Colonic mucosa (tissue), 4 donors: ENCODE measurements around the gene BICRA. TPM values are rescaled to one million over a fixed set of nuclear protein-coding genes. Genes with fewer than 3 reads are reported as not detected.
A peak's percentile ranks its signal among the peaks of the same experiment; 100 is the strongest.

ENCODE experiments used
- DNase-seq: peaks from one replicate; pipeline ENCODE4 v3.0.0-alpha.2; 2020
- H3K27ac ChIP-seq: fragments of 200-600 bp; one replicate; pipeline ENCODE4 v1.8.0; 2021
- H3K27me3 ChIP-seq: fragments of 200-600 bp; one replicate; pipeline ENCODE4 v1.8.0; 2021
- H3K36me3 ChIP-seq: fragments of 200-600 bp; one replicate; pipeline ENCODE4 v1.8.0; 2021
- H3K4me1 ChIP-seq: fragments of 200-600 bp; one replicate; pipeline ENCODE4 v1.8.0; 2021; ENCODE audit warnings: mild to moderate bottlenecking
- H3K4me3 ChIP-seq: fragments of 200-600 bp; one replicate; pipeline ENCODE4 v1.8.0; 2021
- H3K9ac ChIP-seq, 2 donors: one replicate each; pipeline ENCODE4 v1.7.0; 2013; ENCODE audit warnings: control low read depth in 2 of 2, low read depth in 2 of 2, low read length in 2 of 2
- H3K9me3 ChIP-seq: fragments of 200-600 bp; one replicate; pipeline ENCODE4 v1.8.0; 2021
- intact Hi-C: fragments of 100-400 bp; cut with DNase I; formaldehyde crosslinking; loops from one replicate; pipeline ENCODE4 v1.14.1; 2022
- total RNA-seq, 2 donors: library from RNA; stranded (reverse); fragmentation: NEBNext Ultra II Directional in 1 of 2; extraction: Animal tissue kit (Norgen Biotek cat#: 25700) in 1 of 2; gene quantifications; one replicate each; pipeline ENCODE4 v1.2.1, GENCODE V29; 2021
- TF ChIP-seq, protein P1 (sequence below): fragments of 200-600 bp; IDR thresholded peaks from one replicate; pipeline ENCODE4 v1.8.0; 2022; ENCODE audit warnings: antibody characterized with exemption, mild to moderate bottlenecking
- donor health status: healthy.
- donor health status: DM: no; HTN: no; CAD: no.
- donor health status: DM: no; HTN: no; CAD: no.

The BICRA gene
- total RNA-seq, 2 donors from 2014 or later, result 11.7 to 13.4 TPM

DNA sequence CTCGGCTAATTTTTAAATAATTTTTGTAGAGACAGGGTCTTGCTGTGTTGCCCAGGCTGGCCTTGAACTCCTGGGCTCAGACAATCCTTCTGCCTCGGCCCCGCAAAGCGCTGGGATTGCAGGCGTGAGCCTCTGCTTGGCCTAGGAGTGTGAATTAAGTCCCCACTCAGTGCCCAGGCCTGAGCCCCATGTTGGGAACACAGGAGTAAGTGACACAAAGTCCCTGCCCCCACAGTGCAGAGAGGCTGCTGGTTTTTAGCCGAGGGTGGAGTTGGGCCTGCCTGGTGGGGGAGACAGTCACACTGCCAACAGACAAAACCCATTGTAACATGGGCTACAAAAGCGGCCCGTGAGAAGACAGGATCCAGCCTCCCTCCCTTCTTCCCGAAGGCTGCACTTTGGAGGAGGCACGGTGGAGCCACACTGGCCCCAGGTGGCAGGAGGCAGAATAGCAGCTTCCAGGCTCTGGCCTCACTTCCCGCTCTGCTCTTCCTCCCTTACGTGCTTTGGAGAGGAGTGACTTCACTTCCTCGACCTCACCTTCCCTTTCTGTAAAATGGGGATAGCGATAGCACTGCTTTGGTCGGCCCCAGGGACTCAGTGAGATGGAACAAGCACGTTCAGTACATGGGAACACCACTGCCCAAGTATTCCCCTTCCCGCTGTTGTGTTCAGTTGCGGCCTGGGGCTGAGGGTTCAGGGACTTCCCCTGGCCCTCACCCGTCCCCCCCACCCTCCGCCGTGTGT, 89.1 kb downstream of the BICRA start:
- no peak overlapping the region for H3K9ac ChIP-seq
- peaks cover 8% of the 10 kb centered on the region for H3K36me3 ChIP-seq

DNA sequence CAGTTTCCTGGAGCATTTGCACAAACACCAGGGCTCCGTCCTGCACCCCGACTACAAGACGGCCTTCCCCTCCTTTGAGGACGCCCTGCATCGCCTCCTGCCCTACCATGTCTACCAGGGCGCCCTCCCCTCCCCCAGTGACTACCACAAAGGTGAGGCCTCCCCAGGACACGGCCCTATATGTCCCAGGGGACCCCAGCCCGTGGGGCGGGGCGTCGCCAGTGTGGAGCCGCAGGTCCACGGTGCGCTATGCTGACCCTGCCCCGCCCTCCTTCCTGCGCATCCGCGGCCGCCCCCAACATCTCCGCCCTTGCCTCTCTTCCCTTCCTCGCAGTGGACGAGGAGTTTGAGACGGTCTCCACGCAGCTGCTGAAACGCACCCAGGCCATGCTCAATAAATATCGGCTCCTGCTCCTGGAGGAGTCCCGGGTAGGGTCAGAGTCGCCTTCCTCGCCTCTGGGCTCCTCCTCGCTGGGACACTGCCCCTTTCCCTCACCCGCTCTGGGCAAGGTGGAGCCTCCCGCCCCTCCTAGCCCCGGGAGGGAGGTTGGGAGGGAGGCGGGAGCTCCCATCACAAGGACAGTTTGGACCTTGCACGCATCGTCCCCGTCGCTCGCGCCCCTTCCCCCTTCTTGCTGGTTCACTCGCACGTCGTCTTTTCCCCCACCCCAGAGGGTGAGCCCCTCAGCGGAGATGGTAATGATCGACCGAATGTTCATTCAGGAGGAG, 89.9 kb downstream of the BICRA start:
- no peaks in the 10 kb centered on the region for H3K27me3 ChIP-seq
- no peaks in the 10 kb centered on the region for H3K4me1 ChIP-seq
- DNase-seq, result no peak
- H3K9me3 ChIP-seq, result no peaks in the 10 kb centered on the region
- H3K27ac ChIP-seq, result no peak overlapping the region
- H3K36me3 ChIP-seq, result peaks cover 8% of the 10 kb centered on the region
- H3K4me3 ChIP-seq, result no peak overlapping the region
- TF ChIP-seq, protein P1, sequence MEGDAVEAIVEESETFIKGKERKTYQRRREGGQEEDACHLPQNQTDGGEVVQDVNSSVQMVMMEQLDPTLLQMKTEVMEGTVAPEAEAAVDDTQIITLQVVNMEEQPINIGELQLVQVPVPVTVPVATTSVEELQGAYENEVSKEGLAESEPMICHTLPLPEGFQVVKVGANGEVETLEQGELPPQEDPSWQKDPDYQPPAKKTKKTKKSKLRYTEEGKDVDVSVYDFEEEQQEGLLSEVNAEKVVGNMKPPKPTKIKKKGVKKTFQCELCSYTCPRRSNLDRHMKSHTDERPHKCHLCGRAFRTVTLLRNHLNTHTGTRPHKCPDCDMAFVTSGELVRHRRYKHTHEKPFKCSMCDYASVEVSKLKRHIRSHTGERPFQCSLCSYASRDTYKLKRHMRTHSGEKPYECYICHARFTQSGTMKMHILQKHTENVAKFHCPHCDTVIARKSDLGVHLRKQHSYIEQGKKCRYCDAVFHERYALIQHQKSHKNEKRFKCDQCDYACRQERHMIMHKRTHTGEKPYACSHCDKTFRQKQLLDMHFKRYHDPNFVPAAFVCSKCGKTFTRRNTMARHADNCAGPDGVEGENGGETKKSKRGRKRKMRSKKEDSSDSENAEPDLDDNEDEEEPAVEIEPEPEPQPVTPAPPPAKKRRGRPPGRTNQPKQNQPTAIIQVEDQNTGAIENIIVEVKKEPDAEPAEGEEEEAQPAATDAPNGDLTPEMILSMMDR, result no peak
- intact Hi-C loops, result loop anchor here (5.0 to 10.0 kb wide), 2 partner anchors 91 to 184 kb away; partner anchors contain the start of genes BICRA and NAPA
- no peak overlapping the region for H3K9ac ChIP-seq

More for the DNA sequence above, 89.1 kb downstream of the BICRA start:
- peak; percentile 74 for DNase-seq
- Histone ChIP-seq H3K27me3 (no peaks in the 10 kb centered on the region), H3K9me3 (no peaks in the 10 kb centered on the region), H3K4me1 (no peaks in the 10 kb centered on the region), H3K4me3 (no peak overlapping the region), H3K27ac (no peak overlapping the region)
- intact Hi-C loops, result loop anchor here (5.0 to 10.0 kb wide), 2 partner anchors 91 to 183 kb away; partner anchors contain the start of genes BICRA and NAPA
- TF ChIP-seq, protein P1, result peak; percentile 96

DNA sequence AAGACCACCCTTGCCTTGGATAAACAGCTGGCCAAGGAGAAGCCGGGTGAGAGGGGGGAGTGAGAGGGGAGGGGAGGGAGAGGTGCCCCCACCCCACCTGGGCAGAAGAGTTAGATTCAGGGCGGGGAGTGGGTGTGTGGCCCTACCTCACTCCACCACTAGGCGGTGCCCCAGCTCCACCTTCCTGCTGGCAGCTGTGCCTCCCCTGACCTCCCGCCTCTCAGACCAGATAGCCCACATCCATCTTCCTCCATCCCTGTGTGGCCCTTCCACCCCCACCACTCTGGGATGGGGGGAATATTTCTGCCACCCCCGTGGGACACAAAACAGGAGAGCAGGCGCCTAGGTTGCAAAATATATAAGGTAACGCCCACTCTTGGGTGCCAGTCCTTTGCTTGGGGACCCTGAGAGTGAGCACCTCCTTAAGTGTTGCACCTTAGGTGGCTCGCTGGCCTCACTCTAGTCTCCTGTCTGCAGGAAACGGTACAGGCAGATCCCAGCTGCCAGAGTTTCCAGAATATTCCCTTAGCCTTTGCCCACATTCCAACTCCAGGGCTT, 90.5 kb downstream of the BICRA start:
- intact Hi-C loops, result loop anchor here (5.0 to 10.0 kb wide), 2 partner anchors 92 to 185 kb away; partner anchors contain the start of genes BICRA and NAPA
- H3K36me3 ChIP-seq, result peaks cover 8% of the 10 kb centered on the region
- H3K4me1 ChIP-seq, result no peaks in the 10 kb centered on the region
- TF ChIP-seq, protein P1, result peak; percentile 66
- no peaks in the 10 kb centered on the region for H3K9me3 ChIP-seq
- H3K27me3 ChIP-seq, result no peaks in the 10 kb centered on the region
- H3K9ac ChIP-seq, result no peak overlapping the region
- DNase-seq, result peak; percentile 43
- no peak overlapping the region for H3K27ac ChIP-seq
- H3K4me3 ChIP-seq, result no peak overlapping the region

DNA sequence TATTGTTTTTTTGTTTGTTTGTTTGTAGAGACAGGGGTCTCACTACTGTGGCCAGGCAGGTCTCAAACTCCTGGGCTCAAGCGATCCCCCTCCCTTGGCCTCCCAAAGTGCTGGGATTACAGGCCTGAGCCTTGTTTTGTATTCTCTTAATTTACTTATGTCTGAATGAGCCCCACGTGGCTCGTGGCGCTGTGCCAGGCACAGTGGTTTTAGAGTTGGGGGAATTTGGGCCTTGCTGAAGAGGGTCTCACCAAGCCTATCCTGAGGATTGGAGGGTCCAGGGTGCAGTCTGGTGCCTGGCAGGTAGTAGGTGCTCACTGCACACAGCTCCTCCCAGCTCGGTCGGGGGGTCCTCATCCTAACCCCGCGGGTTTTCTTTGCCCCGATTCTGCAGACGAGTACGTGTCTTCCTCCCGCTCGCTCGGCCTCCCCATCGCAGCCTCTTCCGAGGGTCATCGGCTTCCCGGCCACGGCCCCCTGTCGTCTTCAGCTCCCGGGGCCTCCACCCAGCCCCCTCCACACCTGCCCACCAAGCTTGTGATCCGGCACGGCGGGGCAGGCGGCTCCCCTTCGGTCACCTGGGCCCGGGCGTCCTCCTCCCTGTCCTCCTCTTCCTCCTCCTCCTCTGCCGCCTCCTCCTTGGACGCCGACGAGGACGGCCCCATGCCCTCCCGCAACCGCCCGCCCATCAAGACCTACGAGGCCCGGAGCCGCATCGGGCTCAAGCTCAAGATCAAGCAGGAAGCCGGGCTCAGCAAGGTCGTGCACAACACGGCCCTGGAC, 92.2 kb downstream of the BICRA start:
- DNase-seq, result no peak
- TF ChIP-seq, protein P1, result no peak

More for the DNA sequence above, 92.2 kb downstream of the BICRA start:
- intact Hi-C loops, result no loop called here
- Histone ChIP-seq H3K9me3 (no peaks in the 10 kb centered on the region), H3K9ac (no peak overlapping the region), H3K27ac (no peak overlapping the region), H3K4me3 (no peak overlapping the region), H3K36me3 (peaks cover 8% of the 10 kb centered on the region), H3K4me1 (no peaks in the 10 kb centered on the region), H3K27me3 (no peaks in the 10 kb centered on the region)
